Iris pigment epithelial cell (primary cell): ENCODE data around the gene KSR1.
A peak's percentile ranks its signal among the peaks of the same experiment; 100 is the strongest.
"Not testable (repeated sequence)": the region's sequence is repeated elsewhere in the genome, so short reads cannot be mapped to it uniquely, and the experiment has no call there.

Experiments used
- DNase-seq: peaks from one replicate; pipeline ENCODE4 v3.0.0-alpha.2; 2011; ENCODE audit warnings: low read depth

The KSR1 gene

GRCh38 chr17:27455914-27456680, at the start of gene KSR1:
TSS of gene KSR1 (plus strand) at chr17:27456448. CDS start at chr17:27456644, 196 bp downstream.
- DNase-seq: peak; percentile 73

- peak; percentile 39 for DNase-seq
Measured at GRCh38 chr17:27407916-27408864, 48.1 kb upstream of the KSR1 start.

GRCh38 chr17:27408891-27409290, 47.4 kb upstream of the KSR1 start:
- DNase-seq: peak; percentile 17

GRCh38 chr17:27412158-27412557, 44.1 kb upstream of the KSR1 start:
- DNase-seq: not testable (repeated sequence)

GRCh38 chr17:27413315-27413714, 42.9 kb upstream of the KSR1 start:
- DNase-seq: no peak

- DNase-seq: no peak
Measured at GRCh38 chr17:27413792-27414191, 42.5 kb upstream of the KSR1 start.

- DNase-seq: no peak
Measured at GRCh38 chr17:27414271-27414670, 42.0 kb upstream of the KSR1 start.

GRCh38 chr17:27414694-27415093, 41.6 kb upstream of the KSR1 start:
- no peak for DNase-seq

GRCh38 chr17:27415120-27415795, 41.0 kb upstream of the KSR1 start:
- DNase-seq: no peak

- no peak for DNase-seq
Measured at GRCh38 chr17:27417596-27418365, 38.5 kb upstream of the KSR1 start.

- DNase-seq: no peak
Measured at GRCh38 chr17:27418366-27418615, 38.0 kb upstream of the KSR1 start.

- no peak for DNase-seq
Measured at GRCh38 chr17:27419156-27419555, 37.1 kb upstream of the KSR1 start.

GRCh38 chr17:27420211-27420950, 35.9 kb upstream of the KSR1 start:
- no peak for DNase-seq

- no peak for DNase-seq
Measured at GRCh38 chr17:27421111-27421510, 35.1 kb upstream of the KSR1 start.

GRCh38 chr17:27421626-27422025, 34.6 kb upstream of the KSR1 start:
- DNase-seq: not testable (repeated sequence)

GRCh38 chr17:27422601-27423000, 33.6 kb upstream of the KSR1 start:
- DNase-seq: no peak

- DNase-seq: peak; percentile 41
Measured at GRCh38 chr17:27423651-27424050, 32.6 kb upstream of the KSR1 start.

GRCh38 chr17:27424516-27424915, 31.7 kb upstream of the KSR1 start:
- no peak for DNase-seq

- DNase-seq: no peak
Measured at GRCh38 chr17:27424941-27425340, 31.3 kb upstream of the KSR1 start.

GRCh38 chr17:27425571-27425970, 30.7 kb upstream of the KSR1 start:
- not testable (repeated sequence) for DNase-seq

GRCh38 chr17:27425991-27426390, 30.3 kb upstream of the KSR1 start:
- DNase-seq: no peak
